ENCODE measurements around the gene DNAAF9. TPM values are rescaled to one million over a fixed set of nuclear protein-coding genes. Genes with fewer than 3 reads are reported as not detected.
"Not testable (repeated sequence)": the region's sequence is repeated elsewhere in the genome, so short reads cannot be mapped to it uniquely, and the experiment has no call there.

Gene DNAAF9
- total RNA-seq, 1 experiment from 2014 or later, result 6.3 TPM

GRCh38 chr20:3421985-3422384 is 14.5 kb upstream of the DNAAF9 start:
- H3K36me3 Mint-ChIP-seq (ENCODE audit: insufficient read depth, unreplicated experiment), result no peaks in the 10 kb centered on the region
- no peak for TF ChIP-seq CTCF (IDR thresholded peaks at IDR 0.05; ENCODE audit: unreplicated experiment)
- no TSS peak for BruUV-seq (replicated peaks)
- H3K4me3 Mint-ChIP-seq (ENCODE audit: low read depth, unreplicated experiment), result no peak overlapping the region
- H3K4me1 Mint-ChIP-seq (ENCODE audit: low read depth, unreplicated experiment), result no peaks in the 10 kb centered on the region
- DNase-seq, result no peak
- intact Hi-C loops (cut with micrococcal nuclease; ENCODE audit: unreplicated experiment), result no loop called here
- no peaks in the 10 kb centered on the region for H3K9me3 Mint-ChIP-seq (ENCODE audit: low read depth, unreplicated experiment)
- H3K27me3 Mint-ChIP-seq (ENCODE audit: unreplicated experiment), result no peaks in the 10 kb centered on the region
- H3K27ac Mint-ChIP-seq (ENCODE audit: unreplicated experiment), result no peak overlapping the region
- CTCF ChIA-PET, result no interaction called here

- Mint-ChIP-seq H3K27ac (ENCODE audit: unreplicated experiment) (no peak overlapping the region), H3K4me1 (ENCODE audit: low read depth, unreplicated experiment) (no peaks in the 10 kb centered on the region), H3K4me3 (ENCODE audit: low read depth, unreplicated experiment) (no peak overlapping the region), H3K36me3 (ENCODE audit: insufficient read depth, unreplicated experiment) (no peaks in the 10 kb centered on the region), H3K27me3 (ENCODE audit: unreplicated experiment) (no peaks in the 10 kb centered on the region), H3K9me3 (ENCODE audit: low read depth, unreplicated experiment) (no peaks in the 10 kb centered on the region)
- TF ChIP-seq CTCF (IDR thresholded peaks at IDR 0.05; ENCODE audit: unreplicated experiment), result no peak
- no peak for DNase-seq
- intact Hi-C loops (cut with micrococcal nuclease; ENCODE audit: unreplicated experiment), result no loop called here
- BruUV-seq (replicated peaks), result no TSS peak
- CTCF ChIA-PET, result interaction anchor here (0.6 kb wide), 1 partner anchor 537 kb away, joined by 5 read pairs; no protein-coding TSS in a partner anchor
Measured at GRCh38 chr20:3420211-3420707, 12.8 kb upstream of the DNAAF9 start.

DNA sequence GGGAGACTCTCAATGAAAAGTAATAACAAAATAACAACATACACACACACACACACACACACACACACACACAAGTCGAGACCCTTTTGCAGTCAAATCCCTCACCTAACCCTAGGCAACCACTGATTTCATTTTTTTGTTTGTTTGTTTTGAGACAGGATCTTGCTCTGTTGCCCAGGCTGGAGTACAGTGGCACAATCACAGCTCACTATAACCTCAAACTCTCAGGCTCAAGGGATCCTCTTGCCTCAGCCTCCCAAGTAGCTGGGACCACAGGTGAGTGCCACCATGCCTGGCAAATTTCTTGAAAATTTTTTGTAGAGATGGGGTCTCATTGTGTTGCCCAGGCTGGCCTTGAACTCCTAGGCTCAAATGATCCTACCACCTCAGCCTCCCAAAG is 10.7 kb upstream of the DNAAF9 start:
- H3K27ac Mint-ChIP-seq (ENCODE audit: unreplicated experiment); intact Hi-C loops (cut with micrococcal nuclease; ENCODE audit: unreplicated experiment): not testable (repeated sequence)

GRCh38 chr20:3414122-3414521 is 6.7 kb upstream of the DNAAF9 start:
- Mint-ChIP-seq H3K4me3 (ENCODE audit: low read depth, unreplicated experiment) (no peak overlapping the region), H3K27me3 (ENCODE audit: unreplicated experiment) (no peaks in the 10 kb centered on the region), H3K9me3 (ENCODE audit: low read depth, unreplicated experiment) (no peaks in the 10 kb centered on the region), H3K4me1 (ENCODE audit: low read depth, unreplicated experiment) (no peaks in the 10 kb centered on the region), H3K36me3 (ENCODE audit: insufficient read depth, unreplicated experiment) (peaks cover 8% of the 10 kb centered on the region), H3K27ac (ENCODE audit: unreplicated experiment) (no peak overlapping the region)
- CTCF ChIA-PET, result no interaction called here
- BruUV-seq (replicated peaks), result no TSS peak
- no peak for TF ChIP-seq CTCF (IDR thresholded peaks at IDR 0.05; ENCODE audit: unreplicated experiment)
- no peak for DNase-seq
- intact Hi-C loops (cut with micrococcal nuclease; ENCODE audit: unreplicated experiment), result no loop called here

More for the DNA sequence above, 10.7 kb upstream of the DNAAF9 start:
- H3K9me3 Mint-ChIP-seq (ENCODE audit: low read depth, unreplicated experiment); H3K27me3 Mint-ChIP-seq (ENCODE audit: unreplicated experiment); DNase-seq; H3K4me1 Mint-ChIP-seq (ENCODE audit: low read depth, unreplicated experiment); H3K4me3 Mint-ChIP-seq (ENCODE audit: low read depth, unreplicated experiment); H3K36me3 Mint-ChIP-seq (ENCODE audit: insufficient read depth, unreplicated experiment); CTCF ChIA-PET; BruUV-seq (replicated peaks): not testable (repeated sequence)

DNA sequence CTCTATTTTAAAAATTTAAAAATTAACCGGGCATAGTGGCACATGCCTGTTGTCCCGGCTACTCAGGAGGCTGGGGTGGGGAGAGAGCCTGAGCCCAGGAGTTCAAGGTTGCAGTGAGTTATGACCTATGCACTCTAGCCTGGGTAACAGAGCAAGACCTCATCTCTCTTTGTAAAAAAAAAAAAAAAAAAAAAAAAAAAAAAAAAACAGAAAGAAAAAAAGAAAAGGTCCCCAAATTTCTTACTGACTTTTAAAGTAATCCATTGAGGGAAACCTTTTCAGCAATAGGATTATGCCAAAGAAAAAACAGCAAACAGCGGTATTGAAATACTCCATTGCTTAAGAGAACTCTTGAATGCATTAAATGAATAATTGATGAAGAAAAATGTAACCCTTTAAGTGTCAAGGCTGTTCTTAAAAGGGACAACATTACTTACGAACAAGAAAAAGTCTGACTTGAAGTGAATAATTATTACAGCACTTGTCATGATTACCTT is 6.0 kb upstream of the DNAAF9 start:
- Mint-ChIP-seq H3K27ac (ENCODE audit: unreplicated experiment) (no peak overlapping the region), H3K36me3 (ENCODE audit: insufficient read depth, unreplicated experiment) (peaks cover 15% of the 10 kb centered on the region), H3K4me1 (ENCODE audit: low read depth, unreplicated experiment) (no peaks in the 10 kb centered on the region), H3K9me3 (ENCODE audit: low read depth, unreplicated experiment) (no peaks in the 10 kb centered on the region), H3K4me3 (ENCODE audit: low read depth, unreplicated experiment) (no peak overlapping the region), H3K27me3 (ENCODE audit: unreplicated experiment) (no peaks in the 10 kb centered on the region)
- BruUV-seq (replicated peaks), result no TSS peak
- no peak for TF ChIP-seq CTCF (IDR thresholded peaks at IDR 0.05; ENCODE audit: unreplicated experiment)
- intact Hi-C loops (cut with micrococcal nuclease; ENCODE audit: unreplicated experiment), result no loop called here
- no peak for DNase-seq
- CTCF ChIA-PET, result no interaction called here

Data from Calu3 (cell line).